Endodermal cell (in vitro differentiated cells): ENCODE data around the gene SRL. TPM values are rescaled to one million over a fixed set of nuclear protein-coding genes. Genes with fewer than 3 reads are reported as not detected.
"Not testable (repeated sequence)": the region's sequence is repeated elsewhere in the genome, so short reads cannot be mapped to it uniquely, and the experiment has no call there.

Experiments used
- DNase-seq: peaks from one replicate; pipeline ENCODE4 v3.0.0-alpha.2; 2017
- H3K27ac ChIP-seq: 2 replicates; pipeline ENCODE4 v1.5.1; 2013; ENCODE audit warnings: mild to moderate bottlenecking, low read depth, low read length, moderate library complexity
- H3K27me3 ChIP-seq: 2 replicates; pipeline ENCODE4 v1.6.1; 2013; ENCODE audit warnings: mild to moderate bottlenecking, low read length, moderate library complexity; ENCODE audit not compliant: insufficient read depth, control insufficient read depth, poor library complexity, severe bottlenecking
- H3K36me3 ChIP-seq: 2 replicates; pipeline ENCODE4 v1.7.0; 2013; ENCODE audit warnings: mild to moderate bottlenecking, low read length, moderate library complexity; ENCODE audit not compliant: control insufficient read depth, insufficient read depth
- H3K4me1 ChIP-seq: one replicate; pipeline ENCODE4 v1.7.0; 2013; ENCODE audit warnings: low read length; ENCODE audit not compliant: control insufficient read depth, insufficient read depth
- H3K4me3 ChIP-seq: 2 replicates; pipeline ENCODE4 v1.5.1; 2013; ENCODE audit warnings: mild to moderate bottlenecking, low read length, moderate library complexity
- H3K9ac ChIP-seq: 2 replicates; pipeline ENCODE4 v1.6.1; 2013; ENCODE audit warnings: mild to moderate bottlenecking, low read length, moderate library complexity; ENCODE audit not compliant: poor library complexity, severe bottlenecking; ENCODE audit errors: extremely low read depth
- H3K9me3 ChIP-seq: 2 replicates; pipeline ENCODE4 v1.6.1; 2013; ENCODE audit warnings: mild to moderate bottlenecking, low read length, moderate library complexity; ENCODE audit not compliant: control insufficient read depth
- H3K27ac Mint-ChIP-seq: 2 replicates; pipeline ENCODE4 v1.8.0; 2020; ENCODE audit warnings: mixed read lengths
- H3K27me3 Mint-ChIP-seq: 2 replicates; pipeline ENCODE4 v1.8.0; 2021; ENCODE audit warnings: mild to moderate bottlenecking, mixed read lengths; ENCODE audit not compliant: insufficient read depth
- H3K36me3 Mint-ChIP-seq: 2 replicates; pipeline ENCODE4 v1.8.0; 2020; ENCODE audit warnings: low read depth, mixed read lengths
- H3K4me1 Mint-ChIP-seq: 2 replicates; pipeline ENCODE4 v1.8.0; 2020; ENCODE audit warnings: mixed read lengths
- H3K4me3 Mint-ChIP-seq: 2 replicates; pipeline ENCODE4 v1.8.0; 2020; ENCODE audit warnings: mild to moderate bottlenecking, moderate library complexity, mixed read lengths
- H3K9me3 Mint-ChIP-seq: 2 replicates; pipeline ENCODE4 v1.8.0; 2020; ENCODE audit warnings: mild to moderate bottlenecking, mixed read lengths
- WGBS, 2 experiments: methylation state at CpG; one replicate each; pipeline versions ENCODE4 v1.1.5 to v1.1.7; 2013; ENCODE audit warnings: missing lambda C conversion rate in 2 of 2, mixed read lengths in 1 of 2; ENCODE audit not compliant: insufficient coverage in 1 of 2, insufficient read length in 1 of 2; 5-methylcytosine and 5-hydroxymethylcytosine counted together
- total RNA-seq, 2 donors: library from RNA; stranded (reverse); fragmentation: NEBNext Ultra II Directional in 1 of 2; extraction: Animal tissue kit (Norgen Biotek cat#: 25700) in 1 of 2; gene quantifications; 2 replicates in 1 of 2; 3 replicates in 1 of 2; pipeline ENCODE4 v1.2.1, GENCODE V29; 2021
- TF ChIP-seq, protein P1 (sequence below): fragments of 200-600 bp; sonication (generic); conservative IDR thresholded peaks from 2 replicates; pipeline ENCODE4 v1.5.0; 2021; ENCODE audit warnings: antibody characterized with exemption, mild to moderate bottlenecking

The SRL gene
- total RNA-seq, 2 donors from 2014 or later: not detected

DNA sequence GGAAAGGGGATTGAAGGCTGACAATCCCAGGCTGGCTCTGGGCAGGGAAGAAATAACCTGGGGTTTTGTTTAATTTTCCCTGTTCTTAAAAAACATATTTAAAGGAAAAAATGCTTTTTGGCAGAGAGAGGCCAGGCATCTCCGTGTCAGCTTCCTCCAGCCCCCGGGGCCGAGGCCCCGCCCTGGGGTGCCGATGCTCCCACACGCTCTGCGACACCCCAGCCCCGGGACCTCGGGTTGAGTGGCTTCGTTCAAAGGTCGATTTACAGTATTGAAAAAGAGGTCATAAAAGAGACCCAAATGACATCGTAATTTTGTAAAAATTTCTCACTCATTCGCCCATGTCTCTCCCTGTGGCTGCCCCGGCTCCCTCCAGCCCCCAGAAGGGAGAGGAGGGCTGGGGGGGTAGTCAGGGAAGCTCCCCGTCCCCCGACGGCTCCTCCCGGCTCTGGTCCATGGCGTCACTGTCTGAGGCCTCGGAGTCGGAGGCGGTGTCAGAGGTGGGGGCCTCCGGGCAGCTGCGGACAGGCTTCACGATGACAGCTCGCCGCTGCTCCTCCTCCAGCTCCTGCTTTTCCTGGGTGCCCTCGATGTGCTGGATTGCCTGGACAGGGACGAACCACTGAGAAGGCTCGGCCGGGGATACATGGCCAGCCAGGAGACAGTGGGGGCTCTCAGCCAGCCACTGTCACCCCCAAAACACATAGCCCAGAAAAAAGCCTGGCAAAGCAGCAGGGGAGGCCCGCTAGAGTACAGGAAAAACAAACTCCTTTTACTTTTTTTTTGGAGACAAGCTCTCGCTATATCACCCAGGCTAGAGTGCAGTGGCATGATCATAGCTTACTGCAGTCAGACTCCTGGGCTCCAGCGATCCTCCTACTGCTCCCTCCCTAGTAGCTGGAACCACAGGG, 16.0 kb upstream of the SRL start:
- H3K27ac Mint-ChIP-seq: no peak overlapping the region

DNA sequence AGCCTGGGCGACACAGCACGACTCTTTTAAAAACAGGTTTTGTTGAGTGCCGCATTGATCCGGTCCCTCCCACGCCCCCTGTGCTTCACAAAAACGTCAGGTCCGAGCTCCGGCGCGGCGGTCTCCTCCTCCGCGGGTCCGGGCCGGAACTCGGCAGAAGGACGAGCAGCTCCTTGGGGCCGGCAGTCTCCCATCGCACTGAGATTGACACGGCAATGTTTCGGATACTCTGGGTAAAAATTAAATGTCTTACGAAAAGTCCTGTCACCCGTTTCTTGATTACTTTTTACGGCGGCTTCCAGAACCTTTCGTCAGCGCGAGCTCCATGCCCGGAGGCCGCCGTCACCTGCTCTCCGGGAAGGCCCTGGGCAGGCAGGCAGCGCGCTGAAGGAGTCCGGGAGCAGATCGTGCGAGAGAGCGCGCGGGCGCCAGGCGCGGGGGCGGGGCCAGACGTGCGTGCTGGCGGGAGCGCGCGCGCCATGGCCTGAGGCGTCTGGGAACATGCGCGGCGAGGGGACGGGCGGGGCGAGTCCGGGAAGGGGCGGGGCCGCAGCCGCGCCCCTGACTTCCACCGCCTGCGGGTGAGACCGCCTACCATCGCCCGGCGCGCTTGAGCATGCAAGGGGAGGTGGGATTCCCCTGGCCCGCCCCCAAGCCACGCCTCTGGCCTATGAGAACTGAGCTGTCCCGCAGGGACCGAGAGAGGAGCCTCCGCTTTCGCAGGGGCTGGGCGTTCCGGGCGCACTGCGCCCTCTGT, 11.7 kb upstream of the SRL start:
- WGBS, 2 experiments: 1% methylated on average over 38 to 80 of the region's 80 CpGs
- Mint-ChIP-seq H3K9me3 (no peaks in the 10 kb centered on the region), H3K4me3 (peak overlapping the region; percentile 81), H3K27ac (peak overlapping the region; percentile 97), H3K27me3 (no peaks in the 10 kb centered on the region), H3K4me1 (peaks cover 5% of the 10 kb centered on the region), H3K36me3 (peaks cover 18% of the 10 kb centered on the region)
- H3K9ac ChIP-seq: peak overlapping the region; percentile 88
- peak; percentile 100 for DNase-seq
- H3K4me1 ChIP-seq: no peaks in the 10 kb centered on the region
- peak overlapping the region; percentile 87 for H3K4me3 ChIP-seq
- TF ChIP-seq, protein P1, sequence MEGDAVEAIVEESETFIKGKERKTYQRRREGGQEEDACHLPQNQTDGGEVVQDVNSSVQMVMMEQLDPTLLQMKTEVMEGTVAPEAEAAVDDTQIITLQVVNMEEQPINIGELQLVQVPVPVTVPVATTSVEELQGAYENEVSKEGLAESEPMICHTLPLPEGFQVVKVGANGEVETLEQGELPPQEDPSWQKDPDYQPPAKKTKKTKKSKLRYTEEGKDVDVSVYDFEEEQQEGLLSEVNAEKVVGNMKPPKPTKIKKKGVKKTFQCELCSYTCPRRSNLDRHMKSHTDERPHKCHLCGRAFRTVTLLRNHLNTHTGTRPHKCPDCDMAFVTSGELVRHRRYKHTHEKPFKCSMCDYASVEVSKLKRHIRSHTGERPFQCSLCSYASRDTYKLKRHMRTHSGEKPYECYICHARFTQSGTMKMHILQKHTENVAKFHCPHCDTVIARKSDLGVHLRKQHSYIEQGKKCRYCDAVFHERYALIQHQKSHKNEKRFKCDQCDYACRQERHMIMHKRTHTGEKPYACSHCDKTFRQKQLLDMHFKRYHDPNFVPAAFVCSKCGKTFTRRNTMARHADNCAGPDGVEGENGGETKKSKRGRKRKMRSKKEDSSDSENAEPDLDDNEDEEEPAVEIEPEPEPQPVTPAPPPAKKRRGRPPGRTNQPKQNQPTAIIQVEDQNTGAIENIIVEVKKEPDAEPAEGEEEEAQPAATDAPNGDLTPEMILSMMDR: no peak
- no peaks in the 10 kb centered on the region for H3K27me3 ChIP-seq
- H3K9me3 ChIP-seq: no peaks in the 10 kb centered on the region
- H3K27ac ChIP-seq: peak overlapping the region; percentile 93
- peaks cover 17% of the 10 kb centered on the region for H3K36me3 ChIP-seq

More for the DNA sequence above, 16.0 kb upstream of the SRL start:
- TF ChIP-seq, protein P1: no peak
- Histone ChIP-seq H3K9me3 (no peaks in the 10 kb centered on the region), H3K4me3 (no peak overlapping the region), H3K9ac (no peak overlapping the region), H3K4me1 (no peaks in the 10 kb centered on the region), H3K36me3 (peaks cover 56% of the 10 kb centered on the region), H3K27me3 (no peaks in the 10 kb centered on the region), H3K27ac (no peak overlapping the region)
- no peaks in the 10 kb centered on the region for H3K9me3 Mint-ChIP-seq
- H3K36me3 Mint-ChIP-seq: peaks cover 48% of the 10 kb centered on the region
- DNase-seq: no peak
- H3K4me1 Mint-ChIP-seq: no peaks in the 10 kb centered on the region
- no peaks in the 10 kb centered on the region for H3K27me3 Mint-ChIP-seq
- no peak overlapping the region for H3K4me3 Mint-ChIP-seq
- WGBS, 2 experiments: 94 to 95% methylated on average over 28 to 34 of the region's 34 CpGs

DNA sequence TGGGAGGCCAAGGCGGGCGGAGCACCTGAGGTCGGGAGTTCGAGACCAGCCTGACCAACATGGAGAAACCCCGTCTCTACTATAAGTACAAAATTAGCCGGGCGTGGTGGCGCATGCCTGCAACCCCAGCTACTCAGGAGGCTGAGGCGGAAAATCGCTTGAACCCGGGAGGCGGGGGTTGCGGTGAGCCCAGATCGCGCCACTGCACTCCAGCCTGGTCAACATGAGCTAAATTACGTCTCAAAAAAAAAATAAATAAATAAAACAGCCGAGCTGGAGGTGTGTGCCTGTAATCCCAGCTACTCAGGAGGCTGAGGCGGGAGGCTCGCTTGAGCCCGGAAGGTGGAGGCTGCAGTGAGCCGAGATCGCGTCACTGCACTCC, 11.1 kb upstream of the SRL start:
- H3K9me3 Mint-ChIP-seq, DNase-seq, H3K27me3 ChIP-seq, H3K4me1 ChIP-seq, H3K27me3 Mint-ChIP-seq, H3K4me1 Mint-ChIP-seq, H3K9me3 ChIP-seq: not testable (repeated sequence)
- Mint-ChIP-seq H3K27ac (peak overlapping the region; percentile 97), H3K4me3 (peak overlapping the region; percentile 81), H3K36me3 (peaks cover 14% of the 10 kb centered on the region)
- Histone ChIP-seq H3K9ac (peak overlapping the region; percentile 88), H3K4me3 (peak overlapping the region; percentile 87), H3K36me3 (peaks cover 12% of the 10 kb centered on the region), H3K27ac (peak overlapping the region; percentile 93)
- WGBS, 2 experiments: 73 to 81% methylated on average over 18 to 23 of the region's 23 CpGs
